BLaER1 (cell line): Measurements from ENCODE around the gene LNP1.
"Not testable (repeated sequence)": the region's sequence is repeated elsewhere in the genome, so short reads cannot be mapped to it uniquely, and the experiment has no call there.

Experiments
- H3K27ac ChIP-seq: shearing (Covaris generic); formaldehyde crosslinking; 2 replicates; pipeline ENCODE4 v1.8.1; 2022
- H3K27me3 ChIP-seq: shearing (Covaris generic); formaldehyde crosslinking; 2 replicates; pipeline ENCODE4 v1.8.1; 2022
- H3K36me3 ChIP-seq: shearing (Covaris generic); formaldehyde crosslinking; 2 replicates; pipeline ENCODE4 v1.8.1; 2022
- H3K4me1 ChIP-seq: shearing (Covaris generic); formaldehyde crosslinking; 2 replicates; pipeline ENCODE4 v1.8.1; 2022
- H3K4me2 ChIP-seq: shearing (Covaris generic); formaldehyde crosslinking; 2 replicates; pipeline ENCODE4 v1.8.1; 2022
- H3K4me3 ChIP-seq: shearing (Covaris generic); formaldehyde crosslinking; 2 replicates; pipeline ENCODE4 v1.8.1; 2022
- H3K9ac ChIP-seq: shearing (Covaris generic); formaldehyde crosslinking; 2 replicates; pipeline ENCODE4 v1.8.1; 2022
- H3K9me3 ChIP-seq: shearing (Covaris generic); formaldehyde crosslinking; 2 replicates; pipeline ENCODE4 v1.8.1; 2022
- H4K20me1 ChIP-seq: shearing (Covaris generic); formaldehyde crosslinking; 2 replicates; pipeline ENCODE4 v1.8.1; 2022
- Cebpa-rat ChIP-seq: shearing (Covaris generic); IDR thresholded peaks from 2 replicates; pipeline ENCODE4 v1.8.1; 2022

The LNP1 gene

DNA sequence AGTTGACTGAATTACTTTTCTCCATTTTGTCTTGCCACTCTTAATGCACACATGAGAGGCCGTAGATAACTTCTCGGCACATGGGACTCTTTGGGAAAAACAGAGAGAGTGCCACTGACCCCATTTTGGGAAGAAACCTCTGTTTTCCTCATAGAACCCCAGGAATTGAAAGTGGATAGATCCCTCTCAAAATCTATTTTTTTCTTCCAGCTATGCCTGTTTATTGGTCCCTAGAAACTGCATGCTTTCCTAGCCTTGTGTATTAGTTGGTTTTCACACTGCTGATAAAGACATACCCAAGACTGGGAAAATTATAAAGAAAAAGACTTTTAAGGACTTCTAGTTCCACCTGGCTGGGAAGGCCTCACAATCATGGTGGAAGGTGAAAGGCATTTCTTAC is 67.3 kb downstream of the LNP1 start:
- no peak overlapping the region for H3K4me3 ChIP-seq
- H3K36me3 ChIP-seq = no peaks in the 10 kb centered on the region
- H3K4me1 ChIP-seq = no peaks in the 10 kb centered on the region
- H3K27me3 ChIP-seq = no peaks in the 10 kb centered on the region
- TF ChIP-seq Cebpa-rat = no peak
- no peak overlapping the region for H3K4me2 ChIP-seq
- no peak overlapping the region for H3K27ac ChIP-seq
- H4K20me1 ChIP-seq = no peaks in the 10 kb centered on the region
- H3K9ac ChIP-seq = no peak overlapping the region
- H3K9me3 ChIP-seq = peaks cover 39% of the 10 kb centered on the region

DNA sequence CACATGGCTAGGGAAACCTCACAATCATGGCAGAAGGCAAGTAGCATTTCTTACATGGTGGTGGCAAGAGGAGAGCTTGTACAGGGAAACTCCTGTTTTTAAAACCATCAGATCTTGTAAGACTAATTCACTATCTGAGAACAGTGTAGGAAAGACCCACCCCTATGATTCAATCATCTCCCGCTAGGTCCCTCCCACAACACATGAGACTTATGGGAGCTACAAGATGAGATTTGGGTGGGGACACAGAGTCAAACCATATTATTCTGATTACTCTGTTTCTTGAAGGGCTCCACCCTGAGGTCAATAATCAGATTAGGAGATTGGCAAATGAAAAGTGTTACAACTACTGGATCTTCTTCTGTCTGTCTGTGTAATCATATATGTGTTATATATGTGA is 69.6 kb downstream of the LNP1 start:
- no peak for TF ChIP-seq Cebpa-rat
- no peak overlapping the region for H3K4me2 ChIP-seq
- no peak overlapping the region for H3K9ac ChIP-seq
- H3K27me3 ChIP-seq = no peaks in the 10 kb centered on the region
- H3K9me3 ChIP-seq = peaks cover 39% of the 10 kb centered on the region
- H3K27ac ChIP-seq = no peak overlapping the region
- H4K20me1 ChIP-seq = no peaks in the 10 kb centered on the region
- no peak overlapping the region for H3K4me3 ChIP-seq
- H3K36me3 ChIP-seq = no peaks in the 10 kb centered on the region
- no peaks in the 10 kb centered on the region for H3K4me1 ChIP-seq

GRCh38 chr3:100471444-100471843 is 70.1 kb downstream of the LNP1 start:
- H3K27me3 ChIP-seq = no peaks in the 10 kb centered on the region
- H3K27ac ChIP-seq = no peak overlapping the region
- no peaks in the 10 kb centered on the region for H4K20me1 ChIP-seq
- no peaks in the 10 kb centered on the region for H3K4me1 ChIP-seq
- H3K9me3 ChIP-seq = peaks cover 39% of the 10 kb centered on the region
- H3K36me3 ChIP-seq = no peaks in the 10 kb centered on the region
- TF ChIP-seq Cebpa-rat = no peak
- no peak overlapping the region for H3K4me2 ChIP-seq
- H3K4me3 ChIP-seq = no peak overlapping the region
- no peak overlapping the region for H3K9ac ChIP-seq

GRCh38 chr3:100477851-100478360 is 76.6 kb downstream of the LNP1 start:
- H3K4me3 ChIP-seq, H3K4me1 ChIP-seq, H3K27ac ChIP-seq, H4K20me1 ChIP-seq, H3K27me3 ChIP-seq, H3K4me2 ChIP-seq, H3K36me3 ChIP-seq, H3K9ac ChIP-seq, H3K9me3 ChIP-seq: not testable (repeated sequence)

DNA sequence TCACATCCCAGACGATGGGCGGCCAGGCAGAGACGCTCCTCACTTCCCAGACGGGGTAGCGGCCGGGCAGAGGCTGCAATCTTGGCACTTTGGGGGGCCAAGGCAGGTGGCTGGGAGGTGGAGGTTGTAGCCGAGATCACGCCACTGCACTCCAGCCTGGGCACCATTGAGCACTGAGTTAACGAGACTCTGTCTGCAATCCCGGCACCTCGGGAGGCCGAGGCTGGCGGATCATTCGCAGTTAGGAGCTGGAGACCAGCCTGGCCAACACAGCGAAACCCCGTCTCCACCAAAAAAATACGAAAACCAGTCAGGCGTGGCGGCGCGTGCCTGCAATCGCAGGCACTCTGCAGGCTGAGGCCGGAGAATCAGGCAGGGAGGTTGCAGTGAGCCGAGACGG is 77.2 kb downstream of the LNP1 start:
- not testable (repeated sequence) for H3K4me1 ChIP-seq, H3K9ac ChIP-seq, H4K20me1 ChIP-seq, H3K36me3 ChIP-seq, H3K9me3 ChIP-seq, H3K27ac ChIP-seq, H3K4me3 ChIP-seq, H3K4me2 ChIP-seq, H3K27me3 ChIP-seq

GRCh38 chr3:100480081-100480480 is 78.7 kb downstream of the LNP1 start:
- no peak for TF ChIP-seq Cebpa-rat
- H3K9ac ChIP-seq = no peak overlapping the region
- no peak overlapping the region for H3K4me2 ChIP-seq
- H3K27ac ChIP-seq = no peak overlapping the region
- H4K20me1 ChIP-seq = no peaks in the 10 kb centered on the region
- H3K4me3 ChIP-seq = no peak overlapping the region
- no peaks in the 10 kb centered on the region for H3K4me1 ChIP-seq
- no peaks in the 10 kb centered on the region for H3K36me3 ChIP-seq
- H3K27me3 ChIP-seq = no peaks in the 10 kb centered on the region
- no peaks in the 10 kb centered on the region for H3K9me3 ChIP-seq

GRCh38 chr3:100482176-100482575 is 80.8 kb downstream of the LNP1 start:
- Histone ChIP-seq H3K9me3 (no peaks in the 10 kb centered on the region), H3K27me3 (no peaks in the 10 kb centered on the region), H3K9ac (no peak overlapping the region), H3K4me1 (no peaks in the 10 kb centered on the region), H3K27ac (no peak overlapping the region), H3K36me3 (no peaks in the 10 kb centered on the region), H3K4me3 (no peak overlapping the region), H4K20me1 (no peaks in the 10 kb centered on the region), H3K4me2 (no peak overlapping the region)
- no peak for TF ChIP-seq Cebpa-rat

GRCh38 chr3:100483529-100483928 is 82.2 kb downstream of the LNP1 start:
- TF ChIP-seq Cebpa-rat = no peak
- H3K4me1 ChIP-seq = no peaks in the 10 kb centered on the region

DNA sequence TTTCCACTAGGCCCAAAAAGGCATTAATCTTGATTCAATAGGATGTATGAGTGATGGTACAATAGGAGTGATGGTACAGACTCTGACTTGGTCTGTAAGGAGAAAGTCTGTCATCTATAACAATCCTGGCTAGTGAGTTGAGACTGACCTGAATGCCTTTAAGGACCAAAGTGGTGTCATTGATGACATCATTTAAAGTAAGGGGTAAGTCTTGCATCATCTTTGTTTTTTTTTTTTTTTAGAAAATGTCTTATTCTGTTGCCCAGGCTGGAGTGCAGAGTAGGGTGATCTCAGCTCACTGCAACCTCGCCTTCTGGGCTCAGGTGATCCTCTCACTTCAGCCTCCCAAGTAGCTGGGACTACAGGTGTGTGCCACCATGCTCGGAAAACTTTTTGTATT is 85.5 kb downstream of the LNP1 start:
- H4K20me1 ChIP-seq = no peaks in the 10 kb centered on the region
- H3K27ac ChIP-seq = no peak overlapping the region

More at GRCh38 chr3:100483529-100483928, 82.2 kb downstream of the LNP1 start:
- no peaks in the 10 kb centered on the region for H3K36me3 ChIP-seq
- H3K4me3 ChIP-seq = no peak overlapping the region
- H3K4me2 ChIP-seq = no peak overlapping the region
- H3K27me3 ChIP-seq = no peaks in the 10 kb centered on the region
- H4K20me1 ChIP-seq = no peaks in the 10 kb centered on the region
- no peak overlapping the region for H3K27ac ChIP-seq
- H3K9ac ChIP-seq = no peak overlapping the region
- no peaks in the 10 kb centered on the region for H3K9me3 ChIP-seq

DNA sequence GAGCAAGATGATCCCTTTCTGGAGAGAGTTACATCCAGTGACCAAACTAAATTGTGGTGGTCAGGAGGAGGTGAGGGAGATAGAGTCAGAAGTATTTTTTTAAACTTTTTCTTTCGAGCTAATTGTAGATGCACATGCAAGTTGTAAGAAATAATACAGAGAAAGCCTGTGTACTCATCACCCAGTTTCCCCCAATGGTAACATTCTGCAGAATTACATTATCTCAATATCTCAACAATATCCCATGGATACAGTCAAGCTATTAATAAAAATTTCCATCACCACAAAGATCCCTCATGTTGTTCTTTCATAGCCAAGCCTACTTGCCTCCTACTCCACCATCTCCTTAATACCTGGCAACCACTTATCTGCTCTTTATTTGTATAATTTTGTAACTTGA is 87.8 kb downstream of the LNP1 start:
- Histone ChIP-seq H3K27ac (no peak overlapping the region), H4K20me1 (no peaks in the 10 kb centered on the region), H3K4me1 (no peaks in the 10 kb centered on the region), H3K4me3 (no peak overlapping the region), H3K36me3 (no peaks in the 10 kb centered on the region), H3K9me3 (0 out of 2 replicates have a peak, but pooled peaks cover 7% of the 10 kb centered on the region), H3K4me2 (no peak overlapping the region), H3K27me3 (0 out of 2 replicates have a peak, but pooled peaks cover 4% of the 10 kb centered on the region), H3K9ac (no peak overlapping the region)
- no peak for TF ChIP-seq Cebpa-rat

More for the DNA sequence above, 85.5 kb downstream of the LNP1 start:
- H3K9me3 ChIP-seq = 0 out of 2 replicates have a peak, but pooled peaks cover under 1% of the 10 kb centered on the region
- TF ChIP-seq Cebpa-rat = no peak
- H3K4me2 ChIP-seq = no peak overlapping the region
- no peaks in the 10 kb centered on the region for H3K4me1 ChIP-seq
- 0 out of 2 replicates have a peak, but pooled peaks cover 2% of the 10 kb centered on the region for H3K27me3 ChIP-seq
- no peak overlapping the region for H3K9ac ChIP-seq
- H3K4me3 ChIP-seq = no peak overlapping the region
- H3K36me3 ChIP-seq = no peaks in the 10 kb centered on the region
